ENCODE data around the gene ELMOD3. TPM values are rescaled to one million over a fixed set of nuclear protein-coding genes. Genes with fewer than 3 reads are reported as not detected.
"Not testable (repeated sequence)": the region's sequence is repeated elsewhere in the genome, so short reads cannot be mapped to it uniquely, and the experiment has no call there.

The ELMOD3 gene
- total and polyA plus RNA-seq, 4 donors = 9.5 to 38.3 (median 21.8) TPM

DNA sequence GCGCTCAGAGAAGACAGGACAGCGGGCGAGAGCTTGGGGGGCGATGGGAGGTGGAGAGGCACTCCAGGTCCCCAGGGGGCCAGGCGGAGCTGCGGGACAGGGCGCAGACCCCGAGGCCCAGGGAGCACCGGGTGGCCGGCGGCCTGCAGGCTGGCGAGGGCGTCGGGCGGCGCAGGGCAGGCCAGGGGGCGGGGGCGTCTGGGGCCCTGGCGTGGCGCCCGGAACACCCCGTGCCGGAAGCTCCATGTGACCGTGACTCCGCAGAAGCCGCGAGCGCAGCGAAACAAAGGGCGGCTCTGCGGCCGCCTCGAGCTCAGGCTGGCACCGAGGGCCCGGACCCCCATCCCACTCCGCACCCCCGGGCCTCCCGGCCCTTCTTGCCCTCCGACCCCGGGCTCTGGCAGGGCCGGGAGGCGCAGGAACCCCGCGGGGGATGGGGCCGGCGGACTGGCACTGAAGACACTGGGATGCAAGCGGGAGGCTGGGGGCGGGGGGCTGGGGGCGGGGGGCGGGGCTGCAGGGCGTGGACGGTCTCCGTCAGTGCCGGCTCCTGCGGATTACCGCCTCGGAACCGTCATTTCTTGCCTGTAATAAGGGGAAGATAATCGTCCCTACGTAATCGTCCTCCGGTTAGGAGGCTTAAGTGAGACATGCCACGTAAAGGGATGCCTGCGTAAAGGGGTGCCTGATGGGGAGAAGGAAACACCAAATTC is 83.1 kb downstream of the ELMOD3 start:
- Histone ChIP-seq H3K27me3 (ENCODE audit: control insufficient read depth in 1 of 2, insufficient read depth in 2 of 2, low read length in 1 of 2) (no peaks in the 10 kb centered on the region), H3K4me3 (ENCODE audit: low read length in 2 of 2) (peak overlapping the region in 1 of 2 donors; percentile 58), H3K9me3 (ENCODE audit: control insufficient read depth, low read length) (no peaks in the 10 kb centered on the region), H3K36me3 (ENCODE audit: control insufficient read depth in 1 of 2, insufficient read depth in 2 of 2, low read length in 1 of 2) (no peaks in the 10 kb centered on the region), H3K4me1 (ENCODE audit: control insufficient read depth in 1 of 2, insufficient read depth in 2 of 2, low read length in 2 of 2) (no peaks in the 10 kb centered on the region), H3K27ac (ENCODE audit: low read depth in 1 of 2, low read length in 2 of 2) (peak overlapping the region; percentile 23 to 80)
- peak; percentile 91 for ATAC-seq (ENCODE audit: low FRiP score)
- 5% methylated on average over 49 to 64 of the region's 64 CpGs for WGBS, 2 donors
- intact Hi-C loops (cut with DNase I) = loop anchor here in 1 of 2 donors (10.0 kb wide), 1 partner anchor 57 kb away; no protein-coding TSS in a partner anchor
- DNase-seq = peak; percentile 92 to 96

- peak in 1 of 2 donors; percentile 81 for DNase-seq
- Histone ChIP-seq H3K9me3 (ENCODE audit: control insufficient read depth, low read length) (no peaks in the 10 kb centered on the region), H3K36me3 (ENCODE audit: control insufficient read depth in 1 of 2, insufficient read depth in 2 of 2, low read length in 1 of 2) (no peaks in the 10 kb centered on the region), H3K27me3 (ENCODE audit: control insufficient read depth in 1 of 2, insufficient read depth in 2 of 2, low read length in 1 of 2) (no peaks in the 10 kb centered on the region), H3K27ac (ENCODE audit: low read depth in 1 of 2, low read length in 2 of 2) (peak overlapping the region; percentile 23 to 80), H3K4me1 (ENCODE audit: control insufficient read depth in 1 of 2, insufficient read depth in 2 of 2, low read length in 2 of 2) (no peaks in the 10 kb centered on the region), H3K4me3 (ENCODE audit: low read length in 2 of 2) (peak overlapping the region in 1 of 2 donors; percentile 38)
- ATAC-seq (ENCODE audit: low FRiP score) = peak; percentile 1
- intact Hi-C loops (cut with DNase I) = loop anchor here in 1 of 2 donors (10.0 kb wide), 1 partner anchor 56 kb away; no protein-coding TSS in a partner anchor
- 56 to 60% methylated on average over 18 to 19 of the region's 19 CpGs for WGBS, 2 donors
These were observed 83.8 kb downstream of the ELMOD3 start for GRCh38 chr2:85438201-85439024.

DNA sequence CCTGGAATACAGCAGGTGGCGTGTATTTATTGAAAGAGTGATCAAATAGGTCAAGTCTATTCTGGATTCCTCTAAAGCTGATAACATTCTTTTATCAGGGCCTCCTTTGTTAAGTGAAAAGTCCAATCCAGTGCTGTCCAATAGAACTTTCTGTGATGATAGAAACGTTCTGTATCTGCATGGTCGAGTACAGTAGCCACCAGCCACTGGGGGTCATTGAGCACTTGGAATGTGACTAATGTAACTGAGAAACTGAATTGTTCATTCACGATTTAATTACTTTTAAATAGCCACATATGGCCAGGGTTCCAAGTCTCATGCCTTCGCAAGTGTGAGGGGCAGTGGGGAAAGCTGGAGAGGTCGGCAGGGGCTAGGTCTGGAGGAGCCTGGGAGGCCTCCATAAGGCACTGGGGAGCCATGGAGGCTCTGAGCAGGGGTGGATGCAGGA is 84.5 kb downstream of the ELMOD3 start:
- intact Hi-C loops (cut with DNase I) = loop anchor here in 1 of 2 donors (10.0 kb wide), 1 partner anchor 56 kb away; no protein-coding TSS in a partner anchor

GRCh38 chr2:85439569-85439968 is 85.0 kb downstream of the ELMOD3 start:
- H3K27me3 ChIP-seq (ENCODE audit: control insufficient read depth in 1 of 2, insufficient read depth in 2 of 2, low read length in 1 of 2); H3K27ac ChIP-seq (ENCODE audit: low read depth in 1 of 2, low read length in 2 of 2); H3K36me3 ChIP-seq (ENCODE audit: control insufficient read depth in 1 of 2, insufficient read depth in 2 of 2, low read length in 1 of 2); H3K4me3 ChIP-seq (ENCODE audit: low read length in 2 of 2); H3K9me3 ChIP-seq (ENCODE audit: control insufficient read depth, low read length); H3K4me1 ChIP-seq (ENCODE audit: control insufficient read depth in 1 of 2, insufficient read depth in 2 of 2, low read length in 2 of 2); DNase-seq; ATAC-seq (ENCODE audit: low FRiP score): not testable (repeated sequence)
- 95% methylated on average over 9 of the region's 9 CpGs for WGBS, 2 donors
- intact Hi-C loops (cut with DNase I) = loop anchor here in 1 of 2 donors (10.0 kb wide), 1 partner anchor 55 kb away; no protein-coding TSS in a partner anchor

More for the DNA sequence above, 84.5 kb downstream of the ELMOD3 start:
- ATAC-seq (ENCODE audit: low FRiP score) = no peak
- Histone ChIP-seq H3K36me3 (ENCODE audit: control insufficient read depth in 1 of 2, insufficient read depth in 2 of 2, low read length in 1 of 2) (no peaks in the 10 kb centered on the region), H3K27me3 (ENCODE audit: control insufficient read depth in 1 of 2, insufficient read depth in 2 of 2, low read length in 1 of 2) (no peaks in the 10 kb centered on the region), H3K4me1 (ENCODE audit: control insufficient read depth in 1 of 2, insufficient read depth in 2 of 2, low read length in 2 of 2) (no peaks in the 10 kb centered on the region), H3K9me3 (ENCODE audit: control insufficient read depth, low read length) (no peaks in the 10 kb centered on the region), H3K4me3 (ENCODE audit: low read length in 2 of 2) (no peak overlapping the region), H3K27ac (ENCODE audit: low read depth in 1 of 2, low read length in 2 of 2) (no peak overlapping the region)
- DNase-seq = no peak
- WGBS, 2 donors = 91 to 93% methylated on average over 6 of the region's 6 CpGs

GRCh38 chr2:85439986-85440385 is 85.4 kb downstream of the ELMOD3 start:
- intact Hi-C loops (cut with DNase I) = loop anchor here in 1 of 2 donors (10.0 kb wide), 1 partner anchor 55 kb away; no protein-coding TSS in a partner anchor
- no peaks in the 10 kb centered on the region for H3K4me1 ChIP-seq (ENCODE audit: control insufficient read depth in 1 of 2, insufficient read depth in 2 of 2, low read length in 2 of 2)
- DNase-seq (no peak), ATAC-seq (ENCODE audit: low FRiP score) (no peak)
- 92 to 95% methylated on average over 7 of the region's 7 CpGs for WGBS, 2 donors
- no peak overlapping the region for H3K27ac ChIP-seq (ENCODE audit: low read depth in 1 of 2, low read length in 2 of 2)
- no peaks in the 10 kb centered on the region for H3K36me3 ChIP-seq (ENCODE audit: control insufficient read depth in 1 of 2, insufficient read depth in 2 of 2, low read length in 1 of 2)
- no peaks in the 10 kb centered on the region for H3K27me3 ChIP-seq (ENCODE audit: control insufficient read depth in 1 of 2, insufficient read depth in 2 of 2, low read length in 1 of 2)
- H3K9me3 ChIP-seq (ENCODE audit: control insufficient read depth, low read length) = no peaks in the 10 kb centered on the region
- no peak overlapping the region for H3K4me3 ChIP-seq (ENCODE audit: low read length in 2 of 2)

GRCh38 chr2:85440729-85441128 is 86.2 kb downstream of the ELMOD3 start:
- no peaks in the 10 kb centered on the region for H3K36me3 ChIP-seq (ENCODE audit: control insufficient read depth in 1 of 2, insufficient read depth in 2 of 2, low read length in 1 of 2)
- H3K4me3 ChIP-seq (ENCODE audit: low read length in 2 of 2) = no peak overlapping the region
- no peaks in the 10 kb centered on the region for H3K9me3 ChIP-seq (ENCODE audit: control insufficient read depth, low read length)
- H3K27ac ChIP-seq (ENCODE audit: low read depth in 1 of 2, low read length in 2 of 2) = no peak overlapping the region
- DNase-seq = no peak
- intact Hi-C loops (cut with DNase I) = no loop called here
- H3K4me1 ChIP-seq (ENCODE audit: control insufficient read depth in 1 of 2, insufficient read depth in 2 of 2, low read length in 2 of 2) = no peaks in the 10 kb centered on the region
- WGBS, 2 donors = 94% methylated on average over 5 of the region's 5 CpGs
- no peaks in the 10 kb centered on the region for H3K27me3 ChIP-seq (ENCODE audit: control insufficient read depth in 1 of 2, insufficient read depth in 2 of 2, low read length in 1 of 2)
- ATAC-seq (ENCODE audit: low FRiP score) = no peak

Other genes starting within 250 kb of the ELMOD3 start
- gene TCF7L1, start 221.4 kb upstream of the ELMOD3 start, total RNA-seq = 10 to 100 TPM; 35.7 to 39.5 TPM
- gene TCF7L1, start 221.4 kb upstream of the ELMOD3 start, polyA plus RNA-seq = 10 to 100 TPM; 14.1 to 27.9 TPM
- gene TGOLN2, start 26.8 kb upstream of the ELMOD3 start, total RNA-seq = 100 to 1,000 TPM; 116 to 123 TPM
- gene TGOLN2, start 26.8 kb upstream of the ELMOD3 start, polyA plus RNA-seq = 10 to 100 TPM; 37.1 to 58.5 TPM
- gene RETSAT, start 241 bp upstream of the ELMOD3 start, total RNA-seq = 10 to 100 TPM; 23.8 to 29.5 TPM
- 10 to 100 TPM; 18.9 to 22.7 TPM for gene RETSAT, start 241 bp upstream of the ELMOD3 start, polyA plus RNA-seq
- gene CAPG, start 55.6 kb downstream of the ELMOD3 start, total RNA-seq = 10 to 100 TPM; 67.1 to 78.5 TPM
- gene CAPG, start 55.6 kb downstream of the ELMOD3 start, polyA plus RNA-seq = 100 to 1,000 TPM in 1 of 2 donors, 10 to 100 TPM in 1; 24.9 to 103 TPM
- not detected for gene SH2D6, start 63.9 kb downstream of the ELMOD3 start, total RNA-seq
- gene SH2D6, start 63.9 kb downstream of the ELMOD3 start, polyA plus RNA-seq = 1 to 10 TPM in 1 of 2 donors, not detected in 1; 1.5 TPM
- gene MAT2A, start 184.4 kb downstream of the ELMOD3 start, total RNA-seq = 100 to 1,000 TPM; 193 to 397 TPM
- 100 to 1,000 TPM in 1 of 2 donors, 10 to 100 TPM in 1; 48.8 to 167 TPM for gene MAT2A, start 184.4 kb downstream of the ELMOD3 start, polyA plus RNA-seq
- gene GGCX, start 206.7 kb downstream of the ELMOD3 start, total RNA-seq = 10 to 100 TPM; 30.3 to 48.3 TPM
- gene GGCX, start 206.7 kb downstream of the ELMOD3 start, polyA plus RNA-seq = 10 to 100 TPM; 15.5 to 18.6 TPM
- gene VAMP8, start 222.8 kb downstream of the ELMOD3 start, total RNA-seq = 10 to 100 TPM; 40.5 to 43.5 TPM
- 100 to 1,000 TPM in 1 of 2 donors, 10 to 100 TPM in 1; 23.9 to 256 TPM for gene VAMP8, start 222.8 kb downstream of the ELMOD3 start, polyA plus RNA-seq
- 10 to 100 TPM; 60.3 to 83.8 TPM for gene VAMP5, start 229.7 kb downstream of the ELMOD3 start, total RNA-seq
- 100 to 1,000 TPM; 180 to 186 TPM for gene VAMP5, start 229.7 kb downstream of the ELMOD3 start, polyA plus RNA-seq
- gene RNF181, start 241.0 kb downstream of the ELMOD3 start, total RNA-seq = 10 to 100 TPM; 76.0 to 98.5 TPM
- 100 to 1,000 TPM; 148 to 203 TPM for gene RNF181, start 241.0 kb downstream of the ELMOD3 start, polyA plus RNA-seq
- 10 to 100 TPM; 13.9 to 19.2 TPM for gene TMEM150A, start 247.9 kb downstream of the ELMOD3 start, total RNA-seq
- gene TMEM150A, start 247.9 kb downstream of the ELMOD3 start, polyA plus RNA-seq = 10 to 100 TPM; 17.8 to 27.8 TPM